Stimulated activated naive CD8-positive, alpha-beta T cell treated with anti-CD3 and anti-CD28 coated beads, Interleukin-15, Interleukin-2, amounts not matched to agents 100 ng/mL and 50 ng/mL, for 24 hours (primary cell): ENCODE data around the gene COL7A1.

ENCODE experiments used
- H3K27ac Mint-ChIP-seq: one replicate; pipeline ENCODE4 v1.8.0; 2021; ENCODE audit warnings: mild to moderate bottlenecking, mixed read lengths
- H3K27me3 Mint-ChIP-seq: one replicate; pipeline ENCODE4 v1.8.0; 2021; ENCODE audit warnings: mixed read lengths
- H3K36me3 Mint-ChIP-seq: one replicate; pipeline ENCODE4 v1.8.0; 2021; ENCODE audit warnings: low read depth, mixed read lengths
- H3K4me1 Mint-ChIP-seq: one replicate; pipeline ENCODE4 v1.8.0; 2021; ENCODE audit warnings: low read depth, mixed read lengths
- H3K4me3 Mint-ChIP-seq: one replicate; pipeline ENCODE4 v1.8.0; 2021; ENCODE audit warnings: mild to moderate bottlenecking, mixed read lengths
- H3K9me3 Mint-ChIP-seq: one replicate; pipeline ENCODE4 v1.8.0; 2021; ENCODE audit warnings: mixed read lengths

COL7A1 gene

DNA sequence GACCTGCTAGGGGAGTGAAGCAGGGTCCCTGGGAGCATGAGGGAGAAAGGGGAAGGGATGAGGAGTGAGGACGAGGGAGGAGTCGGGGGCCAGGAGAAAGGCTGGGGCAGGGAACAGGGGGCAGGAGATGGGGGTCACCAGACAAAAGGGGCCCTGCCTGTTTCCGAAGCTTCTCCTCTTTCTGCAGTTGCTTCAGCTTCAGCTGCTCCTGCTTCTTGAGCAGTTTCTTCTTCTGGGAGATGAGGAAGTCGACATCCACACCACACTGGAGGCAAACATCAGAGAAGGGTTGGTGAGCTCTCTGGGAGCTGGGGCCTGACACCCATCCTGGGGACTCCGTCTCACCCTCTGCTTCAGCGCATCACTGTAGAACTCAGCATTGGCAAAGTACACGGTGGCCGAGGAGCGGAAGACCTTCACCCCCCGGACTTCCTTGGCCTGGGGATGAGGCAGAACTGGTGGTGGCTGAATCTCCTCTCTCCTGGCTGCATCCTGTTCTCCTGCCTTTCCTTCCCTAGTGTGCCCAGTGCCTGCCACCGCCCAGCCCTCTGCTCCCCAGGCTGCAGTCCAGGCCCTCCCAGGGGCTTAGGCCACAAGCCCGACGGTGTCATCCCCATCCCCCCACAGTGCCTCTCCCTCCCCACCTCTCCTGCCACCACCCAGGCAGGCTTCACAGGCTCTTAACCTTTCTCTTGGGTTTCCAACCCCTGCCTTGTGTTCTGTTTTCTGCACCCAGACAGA is 33.3 kb upstream of the COL7A1 start:
- Mint-ChIP-seq H3K36me3 (peaks cover 27% of the 10 kb centered on the region), H3K27ac (no peak overlapping the region), H3K4me3 (no peak overlapping the region), H3K9me3 (no peaks in the 10 kb centered on the region), H3K4me1 (peaks cover 3% of the 10 kb centered on the region), H3K27me3 (no peaks in the 10 kb centered on the region)

DNA sequence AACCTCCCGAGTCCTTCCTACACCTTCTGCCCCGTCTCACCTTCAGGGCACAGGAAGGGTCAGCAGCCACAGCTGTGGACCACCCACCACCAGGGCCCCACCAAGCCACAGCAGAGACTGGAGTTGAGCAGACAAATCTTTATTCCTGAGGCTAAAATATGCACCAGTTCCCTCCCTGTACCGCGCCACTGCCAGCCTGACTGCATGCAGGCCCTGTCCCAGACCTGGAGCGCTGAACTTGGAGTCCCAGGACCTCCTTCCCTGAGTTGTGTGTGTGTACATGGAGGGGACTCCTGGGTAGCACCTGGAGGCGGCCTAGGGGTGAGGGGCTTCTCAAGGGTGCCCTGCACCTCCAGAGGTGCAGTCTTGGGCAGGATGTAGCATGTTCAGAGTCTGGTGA is 30.5 kb upstream of the COL7A1 start:
- Mint-ChIP-seq H3K36me3 (peaks cover 22% of the 10 kb centered on the region), H3K27me3 (no peaks in the 10 kb centered on the region), H3K4me1 (peaks cover 3% of the 10 kb centered on the region), H3K4me3 (no peak overlapping the region), H3K9me3 (no peaks in the 10 kb centered on the region), H3K27ac (no peak overlapping the region)

DNA sequence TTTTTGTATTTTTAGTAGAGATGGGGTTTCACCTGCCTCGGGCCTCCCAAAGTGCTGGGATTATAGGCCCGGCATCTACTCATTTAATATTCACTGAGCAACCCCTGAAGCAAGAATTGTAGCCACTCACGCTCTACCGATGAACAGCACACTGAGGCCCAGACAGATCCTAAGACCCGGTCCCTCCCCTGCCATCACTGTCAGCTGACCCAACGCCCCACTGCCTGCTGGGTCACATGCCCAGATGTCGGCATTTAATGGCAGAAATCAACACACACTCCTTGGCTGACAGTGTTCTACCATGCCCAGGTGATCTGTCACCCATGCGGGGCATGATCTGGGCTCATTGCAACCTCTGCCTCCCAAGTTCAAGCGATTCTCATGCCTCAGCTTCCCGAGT is 29.6 kb upstream of the COL7A1 start:
- Mint-ChIP-seq H3K4me1 (peaks cover 3% of the 10 kb centered on the region), H3K27ac (no peak overlapping the region), H3K36me3 (peaks cover 18% of the 10 kb centered on the region), H3K27me3 (no peaks in the 10 kb centered on the region), H3K9me3 (no peaks in the 10 kb centered on the region), H3K4me3 (no peak overlapping the region)

DNA sequence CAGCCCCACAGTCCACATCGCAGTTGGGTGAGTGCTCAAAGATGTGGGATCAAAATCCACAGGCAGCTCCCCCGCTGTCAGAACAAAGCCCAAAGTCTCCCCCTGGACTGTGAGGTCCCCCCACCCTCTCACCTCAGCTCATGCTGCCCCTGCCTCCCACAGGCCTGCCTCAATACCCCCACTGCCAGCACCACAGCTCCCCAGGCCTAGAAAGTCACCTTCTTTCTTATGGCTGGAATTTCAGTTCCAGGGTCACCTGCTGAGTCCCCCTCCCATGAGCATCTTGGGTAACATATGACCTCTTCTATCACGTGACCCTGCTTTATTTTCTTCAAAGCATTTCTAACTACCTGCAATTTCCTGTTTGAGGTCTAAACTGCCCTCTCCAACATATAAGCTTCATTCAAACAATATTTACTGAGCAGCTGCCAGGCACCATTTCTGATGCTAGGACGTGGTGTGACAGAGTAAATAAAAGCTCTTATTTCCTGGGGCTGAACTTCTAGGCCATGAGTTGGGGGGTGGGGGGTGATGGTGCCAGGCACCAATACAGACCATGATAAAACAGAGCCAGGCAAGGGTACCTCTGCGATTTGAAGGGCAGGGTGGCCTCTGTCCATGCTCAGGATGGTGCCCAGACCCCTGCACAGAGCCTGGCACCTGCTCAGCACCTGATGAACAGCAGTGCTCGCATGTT is 28.9 kb upstream of the COL7A1 start:
- Mint-ChIP-seq H3K4me3 (no peak overlapping the region), H3K27ac (no peak overlapping the region), H3K9me3 (no peaks in the 10 kb centered on the region), H3K4me1 (peaks cover 3% of the 10 kb centered on the region), H3K36me3 (peaks cover 11% of the 10 kb centered on the region), H3K27me3 (no peaks in the 10 kb centered on the region)

DNA sequence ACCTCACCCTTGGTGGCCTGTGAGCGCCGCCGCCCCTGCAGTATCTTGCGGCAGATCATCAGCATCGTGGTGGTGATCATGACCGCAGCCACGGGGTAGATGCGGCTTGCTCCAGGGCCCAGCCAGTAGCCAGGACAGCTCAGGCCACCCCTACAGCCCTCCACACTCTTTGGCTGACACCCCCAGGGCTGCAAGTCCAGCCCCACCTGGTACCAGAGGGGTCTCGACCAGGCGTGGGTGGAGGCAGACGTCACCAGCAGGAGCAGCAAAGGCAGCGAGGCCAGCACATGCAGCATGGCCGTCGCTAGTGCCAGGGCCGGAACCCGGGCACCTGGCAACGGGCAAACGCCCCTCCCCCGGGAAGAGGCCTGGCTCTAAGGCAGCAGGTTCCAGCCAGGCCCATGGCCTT is 26.3 kb upstream of the COL7A1 start, which contains the start of gene TMEM89:
TSS of gene TMEM89 (minus strand) at position 309 of the 409 bp plus-strand sequence. CDS start at position 296, 13 bp downstream.
- peaks cover 8% of the 10 kb centered on the region for H3K9me3 Mint-ChIP-seq
- H3K27ac Mint-ChIP-seq: no peak within 1 kb of the TSS
- no peak within 1 kb of the TSS for H3K4me3 Mint-ChIP-seq
- H3K4me1 Mint-ChIP-seq: peaks cover 3% of the 10 kb centered on the region
- no peaks in the 10 kb centered on the region for H3K27me3 Mint-ChIP-seq
- peaks cover 7% of the 10 kb centered on the region for H3K36me3 Mint-ChIP-seq

DNA sequence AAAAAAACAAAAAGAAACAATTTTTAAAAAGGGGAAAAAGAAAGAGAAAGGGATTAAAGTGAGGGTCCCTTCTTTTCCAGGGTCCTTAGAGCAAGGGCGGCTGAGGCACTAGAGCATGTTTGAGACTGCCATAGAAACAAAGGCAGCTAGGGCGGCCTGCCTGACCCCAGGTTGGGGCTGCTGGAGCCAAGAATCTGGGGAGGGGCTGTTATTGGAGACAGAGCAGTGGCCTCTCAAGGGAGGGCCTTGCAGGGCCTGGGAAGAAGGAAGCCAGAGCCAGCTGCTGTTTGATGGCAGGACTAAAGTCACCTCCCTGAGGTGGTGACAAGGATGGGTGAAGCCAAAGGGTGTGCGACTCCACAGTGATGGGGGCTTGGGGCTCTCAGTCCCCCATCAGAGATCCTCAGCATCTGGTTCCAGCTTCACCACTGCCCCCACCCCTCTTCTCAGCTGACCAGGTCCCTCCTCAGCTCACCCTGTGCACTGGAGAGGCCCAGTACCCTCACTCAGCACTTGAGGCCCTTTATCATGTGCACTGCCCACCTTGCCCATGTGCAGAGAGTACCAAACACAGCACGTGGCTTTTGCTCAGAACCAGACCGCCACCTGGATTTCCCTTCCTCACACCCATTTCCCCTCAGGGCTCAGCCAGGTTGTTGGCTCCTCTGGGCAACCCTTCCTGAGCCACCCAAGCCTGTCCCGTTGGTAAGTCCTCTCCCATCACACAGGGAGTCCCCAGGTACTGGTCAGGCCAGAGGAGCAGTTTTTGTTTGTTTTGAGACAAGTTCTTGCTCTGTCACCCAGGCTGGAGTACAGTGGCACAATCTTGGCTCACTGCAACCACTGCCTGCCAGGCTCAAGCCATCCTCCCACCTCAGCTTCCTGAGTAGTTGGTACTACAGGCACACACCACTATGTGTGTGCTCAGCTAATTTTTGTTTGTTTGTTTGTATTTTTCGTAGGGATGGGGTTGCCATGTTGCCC is 24.7 kb upstream of the COL7A1 start:
- H3K27me3 Mint-ChIP-seq: no peaks in the 10 kb centered on the region
- peaks cover 13% of the 10 kb centered on the region for H3K4me1 Mint-ChIP-seq
- peaks cover 7% of the 10 kb centered on the region for H3K36me3 Mint-ChIP-seq
- no peak overlapping the region for H3K4me3 Mint-ChIP-seq
- peaks cover 8% of the 10 kb centered on the region for H3K9me3 Mint-ChIP-seq
- H3K27ac Mint-ChIP-seq: no peak overlapping the region

DNA sequence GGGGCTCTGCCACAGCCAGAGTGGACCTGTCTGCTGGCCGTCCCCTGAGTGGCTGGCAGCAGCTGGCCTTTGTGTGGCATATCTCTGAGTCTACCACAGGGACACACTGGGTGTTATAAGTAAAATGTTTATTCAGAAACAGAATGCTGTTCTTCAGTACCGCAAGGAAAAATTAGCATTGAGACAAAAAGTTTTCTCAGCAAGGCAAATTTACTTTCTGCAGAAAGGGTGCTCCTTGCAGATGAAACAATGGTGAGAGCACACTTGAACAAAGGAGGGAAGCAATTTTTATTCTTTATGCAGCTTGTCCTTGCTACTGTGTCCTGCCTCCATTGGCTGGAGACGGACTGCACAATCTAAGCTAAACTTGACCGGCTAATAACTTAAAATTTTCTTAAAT is 22.4 kb upstream of the COL7A1 start:
- Mint-ChIP-seq H3K4me1 (peaks cover 25% of the 10 kb centered on the region), H3K36me3 (peaks cover 7% of the 10 kb centered on the region), H3K27me3 (no peaks in the 10 kb centered on the region), H3K27ac (no peak overlapping the region), H3K9me3 (peaks cover 8% of the 10 kb centered on the region), H3K4me3 (no peak overlapping the region)

DNA sequence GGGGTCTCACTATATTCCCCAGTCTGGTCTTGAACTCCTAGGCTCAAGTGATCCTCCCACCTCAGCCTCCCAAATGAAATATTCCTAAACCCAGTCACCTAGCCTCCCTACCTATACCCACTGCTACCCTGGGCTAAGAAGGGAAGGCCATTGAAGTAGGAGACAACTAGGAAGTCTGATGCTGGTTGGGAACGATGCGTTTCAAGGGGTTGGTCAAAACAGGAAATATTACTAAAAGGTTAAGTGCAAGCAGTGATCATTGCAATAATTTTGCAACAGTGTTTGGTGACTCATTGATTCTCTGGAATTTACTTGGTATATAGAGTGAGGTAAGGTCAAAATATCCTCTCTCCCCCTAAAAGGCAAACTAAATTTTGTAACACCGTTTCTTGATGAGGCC is 18.9 kb upstream of the COL7A1 start:
- Mint-ChIP-seq H3K4me3 (peak overlapping the region; percentile 6), H3K27ac (peak overlapping the region; percentile 90), H3K27me3 (no peaks in the 10 kb centered on the region), H3K9me3 (peaks cover 8% of the 10 kb centered on the region), H3K36me3 (peaks cover 7% of the 10 kb centered on the region), H3K4me1 (peaks cover 29% of the 10 kb centered on the region)

DNA sequence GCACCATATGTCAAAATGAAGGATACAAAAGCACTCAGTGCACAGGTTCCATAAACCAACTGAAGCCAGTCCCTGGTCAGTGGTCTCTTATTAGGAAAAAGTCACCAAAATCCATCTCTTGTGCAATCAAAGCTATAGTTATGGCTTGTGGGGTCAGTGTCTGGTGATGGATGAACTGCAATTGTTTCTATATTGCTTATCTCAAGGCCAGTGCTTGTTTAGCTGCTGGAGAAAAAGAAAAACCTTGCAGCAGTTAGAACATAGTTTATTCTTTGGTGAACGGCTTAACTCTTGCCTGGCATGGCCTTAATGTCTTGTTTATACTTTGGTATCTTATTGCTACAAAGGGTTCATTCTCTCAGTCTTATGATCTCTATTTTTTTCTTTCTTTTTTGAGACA is 17.2 kb upstream of the COL7A1 start:
- Mint-ChIP-seq H3K36me3 (peaks cover 19% of the 10 kb centered on the region), H3K27me3 (no peaks in the 10 kb centered on the region), H3K4me1 (peaks cover 40% of the 10 kb centered on the region), H3K27ac (no peak overlapping the region), H3K9me3 (peaks cover 3% of the 10 kb centered on the region), H3K4me3 (no peak overlapping the region)

DNA sequence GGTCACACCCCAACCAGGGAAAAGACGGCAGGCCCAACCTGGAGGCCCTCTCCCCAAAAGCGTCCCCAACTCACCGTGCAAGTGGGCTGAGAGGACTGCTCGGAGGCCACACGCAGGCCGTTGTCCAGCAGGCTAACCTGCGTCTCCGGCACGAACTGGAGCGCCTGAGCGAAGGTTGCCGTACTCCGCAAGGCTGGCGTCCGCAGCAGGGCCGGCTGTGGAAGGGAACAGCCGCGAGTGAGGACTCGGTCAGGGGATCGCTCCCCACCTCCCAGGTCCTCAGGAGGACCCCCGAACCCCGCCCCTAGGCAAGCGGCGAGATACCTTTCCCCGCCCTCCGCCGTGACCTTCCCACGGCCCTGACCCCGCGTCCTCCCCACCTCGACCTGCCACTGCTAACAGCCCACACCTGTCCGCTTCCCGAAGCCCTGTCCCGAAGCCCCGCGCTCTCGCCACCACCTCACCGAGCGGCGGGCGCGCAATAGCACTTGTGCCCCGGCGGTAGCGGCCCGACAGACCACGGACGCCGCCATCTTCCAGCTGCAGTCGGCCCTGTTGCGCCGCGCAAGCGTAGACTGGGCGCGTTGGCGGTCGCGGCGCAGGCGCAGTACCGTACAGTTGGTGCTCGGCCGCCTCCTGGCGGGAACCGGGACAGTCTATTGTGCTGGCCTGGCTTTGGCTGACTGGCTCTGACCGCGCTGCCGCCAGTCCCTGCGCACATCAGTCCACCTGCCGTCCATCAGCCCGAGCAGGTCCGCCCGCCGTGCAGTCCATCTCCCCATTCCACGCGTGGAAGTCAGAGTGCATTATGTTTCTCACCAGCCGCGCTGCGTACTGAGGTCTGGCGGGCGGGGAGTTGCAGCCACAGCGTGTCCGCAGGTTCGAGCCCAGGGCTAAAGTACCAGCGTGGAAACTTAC is 14.2 kb upstream of the COL7A1 start, which contains the start of gene UQCRC1:
TSS of gene UQCRC1 (minus strand) at position 559 of the 918 bp plus-strand sequence. CDS start at position 533, 26 bp downstream.
- peak within 1 kb of the TSS; percentile 97 for H3K4me3 Mint-ChIP-seq
- H3K36me3 Mint-ChIP-seq: peaks cover 35% of the 10 kb centered on the region
- peak within 1 kb of the TSS; percentile 96 for H3K27ac Mint-ChIP-seq
- peaks cover 27% of the 10 kb centered on the region for H3K4me1 Mint-ChIP-seq
- H3K27me3 Mint-ChIP-seq: no peaks in the 10 kb centered on the region
- H3K9me3 Mint-ChIP-seq: no peaks in the 10 kb centered on the region

DNA sequence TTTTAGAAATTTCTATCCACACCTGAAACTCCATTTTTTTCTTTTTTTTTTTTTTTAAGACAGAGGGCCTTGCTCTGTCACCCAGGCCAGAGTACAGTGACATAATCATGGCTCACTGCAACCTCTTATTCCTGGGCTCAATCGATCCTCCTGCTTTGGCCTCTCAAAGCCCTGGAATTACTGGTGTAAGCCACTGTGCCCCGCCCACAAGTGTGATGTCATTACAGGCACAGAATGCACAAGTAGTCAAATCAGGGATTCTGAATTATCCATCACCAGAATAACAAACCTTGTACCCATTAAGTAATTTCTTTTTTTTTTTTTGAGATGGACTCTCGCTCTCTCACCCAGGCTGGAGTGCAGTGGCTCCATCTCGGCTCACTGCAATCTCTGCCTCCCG is 12.4 kb upstream of the COL7A1 start:
- Mint-ChIP-seq H3K9me3 (no peaks in the 10 kb centered on the region), H3K4me3 (no peak overlapping the region), H3K36me3 (peaks cover 50% of the 10 kb centered on the region), H3K27ac (no peak overlapping the region), H3K4me1 (peaks cover 15% of the 10 kb centered on the region), H3K27me3 (no peaks in the 10 kb centered on the region)

DNA sequence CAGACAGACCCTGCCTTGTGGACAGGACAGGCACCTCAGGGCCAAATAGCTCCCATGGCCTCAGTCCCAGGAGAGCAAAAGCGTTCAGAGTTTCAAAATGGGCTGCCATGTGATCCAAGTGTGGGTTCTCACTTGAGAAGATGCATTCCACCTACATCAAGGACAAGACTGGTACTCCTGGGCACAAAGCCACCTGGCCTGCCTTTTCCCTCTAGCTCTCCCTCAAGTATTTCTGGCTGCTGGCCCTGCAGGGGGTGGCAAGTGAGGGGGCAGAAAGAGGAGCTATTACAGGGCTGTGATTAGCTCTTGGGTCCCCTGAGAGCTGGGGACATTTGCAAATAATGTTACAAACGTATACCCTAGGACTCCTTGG is 6.5 kb upstream of the COL7A1 start:
- no peaks in the 10 kb centered on the region for H3K27me3 Mint-ChIP-seq
- peaks cover 72% of the 10 kb centered on the region for H3K36me3 Mint-ChIP-seq
- no peaks in the 10 kb centered on the region for H3K9me3 Mint-ChIP-seq
- H3K4me3 Mint-ChIP-seq: no peak overlapping the region
- H3K4me1 Mint-ChIP-seq: no peaks in the 10 kb centered on the region
- H3K27ac Mint-ChIP-seq: no peak overlapping the region

DNA sequence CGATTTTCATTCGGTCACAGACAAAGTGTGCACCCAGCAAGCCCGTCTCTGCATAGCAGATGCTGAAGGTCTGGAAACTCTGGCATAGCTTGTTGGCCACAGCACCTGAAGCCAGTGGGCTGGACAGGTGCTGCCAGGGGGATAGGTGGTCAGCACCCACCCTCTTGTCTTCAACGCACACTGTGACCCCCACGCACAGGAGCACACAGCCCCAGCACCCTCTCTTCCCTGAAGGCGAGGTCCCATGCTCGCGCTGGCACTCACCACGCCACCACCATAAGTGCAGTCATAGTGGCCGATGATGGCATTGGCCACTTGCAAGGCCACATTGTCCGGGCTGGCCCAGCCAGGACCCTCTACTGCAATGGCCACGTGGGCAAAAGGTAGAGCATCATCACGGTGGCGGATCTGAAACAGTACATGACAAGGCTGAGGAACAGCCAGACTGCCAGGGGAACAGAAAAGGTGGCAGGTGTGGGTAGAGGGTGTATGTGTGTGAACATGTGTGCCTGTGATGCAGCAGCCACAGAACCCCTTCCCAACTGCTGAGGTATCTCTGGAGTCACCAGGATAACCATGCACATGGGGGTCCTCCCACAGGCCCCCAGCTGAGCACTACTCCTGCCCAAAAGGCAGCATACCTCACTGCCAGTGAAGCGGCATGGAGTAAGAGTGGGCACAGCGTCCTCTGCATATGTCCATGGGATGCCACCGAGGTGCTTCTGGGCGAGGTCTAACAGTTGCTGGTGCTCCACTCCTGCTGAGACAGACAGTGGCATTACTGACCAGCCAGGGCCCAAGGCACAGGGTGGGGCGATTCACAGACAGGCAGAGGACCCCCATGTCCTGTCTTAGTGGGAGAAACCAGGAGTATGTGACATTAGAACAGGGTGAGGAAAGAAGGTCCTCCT is 5.8 kb upstream of the COL7A1 start:
- Mint-ChIP-seq H3K27ac (no peak overlapping the region), H3K4me3 (no peak overlapping the region), H3K9me3 (no peaks in the 10 kb centered on the region), H3K27me3 (no peaks in the 10 kb centered on the region), H3K36me3 (peaks cover 68% of the 10 kb centered on the region), H3K4me1 (peaks cover 3% of the 10 kb centered on the region)
